H1 (cell line): Measurements from ENCODE around the gene SLC24A4. TPM values are rescaled to one million over a fixed set of nuclear protein-coding genes. Genes with fewer than 3 reads are reported as not detected.

Experiments
- BACH1 ChIP-seq: IDR thresholded peaks from 2 replicates; pipeline ENCODE4 v1.6.1; 2012; ENCODE audit warnings: low read length, improper control_type of control experiment
- CHD1 ChIP-seq: IDR thresholded peaks from 2 replicates; pipeline ENCODE4 v1.6.1; 2012; ENCODE audit warnings: low read depth, low read length, improper control_type of control experiment
- HDAC2 ChIP-seq, 2 experiments: fragments of 300-600 bp in 1 of 2; sonication (generic) in 1 of 2; IDR thresholded peaks; 2 replicates each; pipeline ENCODE4 v1.6.1; 2011 to 2012; ENCODE audit warnings: low read depth in 2 of 2, low read length in 2 of 2, mild to moderate bottlenecking in 2 of 2, moderate library complexity in 2 of 2, borderline replicate concordance in 1 of 2, inconsistent platforms in 1 of 2
- SP2 ChIP-seq: IDR thresholded peaks from 2 replicates; pipeline ENCODE4 v1.6.1; 2012; ENCODE audit warnings: mild to moderate bottlenecking, low read length, inconsistent platforms
- TAF1 ChIP-seq: IDR thresholded peaks from 2 replicates; pipeline ENCODE4 v1.6.1; 2011; ENCODE audit warnings: mild to moderate bottlenecking, low read depth, low read length
- polyA plus RNA-seq, 7 experiments: library from polyadenylated mRNA; depleted of rRNA in 3 of 7; stranded (reverse) in 5 of 7; unstranded in 2 of 7; fragments of >200 nt in 5 of 7; fragments of 200-250 nt in 2 of 7; gene quantifications; 1 replicate in 5 of 7; 2 replicates in 1 of 7; 4 replicates in 1 of 7; pipeline versions ENCODE4 v1.2.1 to v1.2.3, GENCODE V29; 2011 to 2013; ENCODE audit warnings: missing spikeins in 2 of 7, mixed read lengths in 2 of 7
- total RNA-seq: library from RNA; stranded (reverse); fragmentation: NEBNext Ultra II Directional; extraction: Animal tissue kit (Norgen Biotek cat#: 25700); gene quantifications from 2 replicates; pipeline ENCODE4 v1.2.1, GENCODE V29; 2021

SLC24A4 gene
- total and polyA plus RNA-seq, 2 of the 8 experiments (the other 6 are each of a cell fraction or from before 2014, with no cell fraction given): 0.27 to 0.89 TPM

GRCh38 chr14:92383805-92384204 lies 60.8 kb downstream of the SLC24A4 start (continued):
- TF ChIP-seq HDAC2 (IDR thresholded peaks at IDR 0.05; ENCODE audit: borderline replicate concordance in 1 of 2, low read depth in 2 of 2, low read length in 2 of 2) (no peak), TAF1 (no peak), CHD1 (no peak), BACH1 (no peak), SP2 (no peak)
